ENCODE measurements around the gene SPRING1. TPM values are rescaled to one million over a fixed set of nuclear protein-coding genes. Genes with fewer than 3 reads are reported as not detected.

SPRING1 gene
- total RNA-seq, 3 donors from 2014 or later: 44.0 to 45.0 (median 44.3) TPM

DNA sequence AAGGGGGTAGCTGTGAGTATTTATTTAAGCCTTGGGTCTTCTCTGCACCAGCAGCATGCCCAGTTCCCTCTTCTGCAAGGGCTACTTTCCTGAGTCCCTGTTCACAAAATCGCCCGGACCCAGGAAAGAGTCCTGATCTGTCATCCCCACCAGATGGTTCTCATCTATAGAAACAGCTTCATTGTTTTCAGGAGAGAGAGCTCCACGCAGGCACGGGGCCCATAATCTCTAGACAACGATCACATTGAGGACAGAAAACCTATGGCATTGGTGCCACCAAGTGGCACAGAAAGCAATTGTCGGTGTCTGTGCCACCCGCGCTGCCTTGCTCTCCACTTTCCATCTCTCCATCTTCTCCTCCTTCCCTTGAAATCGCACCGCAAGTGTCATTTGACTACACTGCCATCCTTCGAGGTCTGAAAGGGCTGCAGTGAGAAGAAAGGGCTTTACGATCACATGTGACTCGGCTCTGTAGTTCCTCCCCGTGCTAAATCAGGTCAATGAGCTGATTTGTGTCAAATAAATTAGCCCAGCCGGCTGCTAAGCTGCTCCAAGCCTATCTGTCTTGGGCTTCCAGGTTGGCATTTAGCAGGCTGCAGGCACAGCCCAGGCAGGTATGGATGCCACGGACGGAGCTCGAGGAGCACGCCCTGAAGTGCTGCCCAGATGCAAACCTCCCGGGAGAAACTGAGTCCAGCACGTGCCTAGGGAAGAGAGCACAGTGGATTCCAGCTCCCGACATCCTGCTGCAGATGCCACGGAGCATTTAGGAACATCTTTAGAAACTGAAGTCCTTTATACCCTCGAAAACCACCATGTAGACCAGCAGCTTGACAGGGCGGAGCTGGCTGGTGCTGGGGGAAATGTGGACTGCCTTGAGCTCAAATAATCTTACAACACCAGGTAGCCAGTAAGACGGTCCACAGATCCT is 28.8 kb downstream of the SPRING1 start:
- DNase-seq (peak; percentile 34), ATAC-seq (peak; percentile 84 to 85)
- Mint-ChIP-seq H3K9me3 (no peaks in the 10 kb centered on the region), H3K36me3 (ENCODE audit: insufficient read depth) (no peaks in the 10 kb centered on the region), H3K27me3 (ENCODE audit: low read depth) (peaks cover 2% of the 10 kb centered on the region), H3K4me1 (ENCODE audit: low read depth) (peaks cover 9% of the 10 kb centered on the region), H3K4me3 (peak overlapping the region; percentile 28)

DNA sequence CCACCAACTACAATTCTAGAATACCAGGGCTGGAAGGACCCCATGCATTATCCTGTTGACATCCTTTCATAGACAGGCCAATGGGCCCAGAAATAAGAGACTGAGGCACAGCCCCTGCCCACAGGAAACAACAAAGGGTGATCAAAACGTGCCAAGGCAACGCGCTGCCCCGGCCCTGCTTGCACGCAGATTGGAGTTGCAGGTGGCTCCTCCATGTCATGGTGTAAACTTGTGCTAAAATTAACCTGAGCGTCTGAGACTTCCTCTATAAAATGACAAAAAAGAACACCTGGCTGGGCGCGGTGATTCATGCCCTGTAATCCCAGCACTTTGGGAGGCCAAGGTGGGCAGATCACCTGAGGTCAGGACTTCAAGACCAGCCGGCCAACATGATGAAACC is 30.1 kb downstream of the SPRING1 start:
- H3K27me3 Mint-ChIP-seq (ENCODE audit: low read depth): peaks cover 4% of the 10 kb centered on the region
- no peaks in the 10 kb centered on the region for H3K36me3 Mint-ChIP-seq (ENCODE audit: insufficient read depth)
- peaks cover 11% of the 10 kb centered on the region for H3K4me1 Mint-ChIP-seq (ENCODE audit: low read depth)
- H3K9me3 Mint-ChIP-seq: no peaks in the 10 kb centered on the region
- ATAC-seq: no peak
- DNase-seq: no peak
- H3K4me3 Mint-ChIP-seq: no peak overlapping the region

DNA sequence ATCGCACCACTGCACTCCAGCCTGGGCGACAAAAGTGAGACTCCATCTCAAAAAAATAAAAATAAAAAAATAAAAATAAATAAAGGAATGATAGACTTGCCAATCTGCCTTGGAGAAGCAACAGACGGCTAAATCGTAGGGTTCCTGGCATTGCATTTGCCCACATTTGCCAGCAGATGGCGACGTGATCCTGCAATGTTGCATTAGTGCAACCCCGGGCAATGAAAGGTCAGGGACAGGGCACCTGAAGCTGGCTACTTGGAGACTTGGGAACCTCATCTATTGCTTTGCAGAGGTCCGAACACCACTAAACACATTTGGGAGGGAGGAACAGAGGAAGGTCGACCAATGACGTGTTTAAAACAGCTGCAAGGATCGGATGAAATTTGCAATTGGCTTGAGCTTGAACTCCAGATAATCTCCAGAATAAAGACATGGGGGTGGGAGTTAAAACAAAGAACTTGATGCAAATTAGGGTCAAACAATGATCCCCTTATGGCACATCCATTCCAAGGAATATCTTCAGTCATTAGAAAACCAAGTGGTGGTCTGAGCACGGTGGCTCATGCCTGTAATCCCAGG is 34.6 kb downstream of the SPRING1 start:
- DNase-seq (peak; percentile 62), ATAC-seq (peak; percentile 58 to 62)
- no peaks in the 10 kb centered on the region for H3K36me3 Mint-ChIP-seq (ENCODE audit: insufficient read depth)
- H3K9me3 Mint-ChIP-seq: no peaks in the 10 kb centered on the region
- H3K27me3 Mint-ChIP-seq (ENCODE audit: low read depth): peaks cover 2% of the 10 kb centered on the region
- H3K4me1 Mint-ChIP-seq (ENCODE audit: low read depth): peaks cover 2% of the 10 kb centered on the region
- H3K4me3 Mint-ChIP-seq: no peak overlapping the region

DNA sequence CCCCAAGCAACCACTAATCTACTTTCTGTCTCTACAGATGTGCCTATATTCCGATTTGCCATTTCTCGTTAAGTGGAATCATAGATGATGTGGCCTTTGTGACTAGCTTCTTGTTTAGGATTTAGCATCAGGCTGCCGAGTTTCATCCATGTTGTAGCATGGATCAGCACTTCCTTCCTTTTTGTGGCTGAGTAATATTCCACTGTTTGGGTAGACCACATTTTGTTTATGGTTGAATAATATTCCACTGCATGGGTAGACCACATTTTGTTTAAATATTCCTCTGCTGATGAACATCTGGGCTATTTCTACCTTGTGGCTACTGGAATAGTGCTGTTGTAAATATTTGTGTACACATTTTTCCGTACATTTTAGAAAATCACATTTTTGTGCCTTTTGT is 36.4 kb downstream of the SPRING1 start:
- Mint-ChIP-seq H3K9me3 (no peaks in the 10 kb centered on the region), H3K4me1 (ENCODE audit: low read depth) (peaks cover 2% of the 10 kb centered on the region), H3K4me3 (no peak overlapping the region), H3K27me3 (ENCODE audit: low read depth) (peaks cover 3% of the 10 kb centered on the region), H3K36me3 (ENCODE audit: insufficient read depth) (no peaks in the 10 kb centered on the region)
- no peak for DNase-seq
- ATAC-seq: no peak

DNA sequence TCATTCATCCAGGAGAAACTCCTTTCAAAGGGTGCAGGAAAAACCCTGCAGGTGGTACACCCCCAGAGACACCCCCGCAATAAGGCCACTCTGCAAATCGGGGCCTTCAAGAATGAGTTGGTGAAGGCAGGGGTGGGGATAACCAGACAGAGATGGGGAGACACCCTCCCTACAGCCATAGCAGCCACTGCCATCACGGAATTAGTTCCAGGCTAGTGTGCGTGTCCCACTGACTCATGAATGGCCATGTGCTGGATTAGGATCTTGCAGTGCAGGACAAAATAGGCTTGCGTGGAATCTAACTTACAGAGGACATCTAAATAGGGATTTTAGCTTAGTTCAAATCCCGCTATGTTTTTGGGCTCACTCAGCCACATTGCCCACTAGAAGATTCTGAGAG is 37.8 kb downstream of the SPRING1 start:
- no peak overlapping the region for H3K4me3 Mint-ChIP-seq
- H3K4me1 Mint-ChIP-seq (ENCODE audit: low read depth): peaks cover 3% of the 10 kb centered on the region
- no peak for DNase-seq
- H3K9me3 Mint-ChIP-seq: no peaks in the 10 kb centered on the region
- H3K36me3 Mint-ChIP-seq (ENCODE audit: insufficient read depth): no peaks in the 10 kb centered on the region
- H3K27me3 Mint-ChIP-seq (ENCODE audit: low read depth): peaks cover 11% of the 10 kb centered on the region
- no peak for ATAC-seq

DNA sequence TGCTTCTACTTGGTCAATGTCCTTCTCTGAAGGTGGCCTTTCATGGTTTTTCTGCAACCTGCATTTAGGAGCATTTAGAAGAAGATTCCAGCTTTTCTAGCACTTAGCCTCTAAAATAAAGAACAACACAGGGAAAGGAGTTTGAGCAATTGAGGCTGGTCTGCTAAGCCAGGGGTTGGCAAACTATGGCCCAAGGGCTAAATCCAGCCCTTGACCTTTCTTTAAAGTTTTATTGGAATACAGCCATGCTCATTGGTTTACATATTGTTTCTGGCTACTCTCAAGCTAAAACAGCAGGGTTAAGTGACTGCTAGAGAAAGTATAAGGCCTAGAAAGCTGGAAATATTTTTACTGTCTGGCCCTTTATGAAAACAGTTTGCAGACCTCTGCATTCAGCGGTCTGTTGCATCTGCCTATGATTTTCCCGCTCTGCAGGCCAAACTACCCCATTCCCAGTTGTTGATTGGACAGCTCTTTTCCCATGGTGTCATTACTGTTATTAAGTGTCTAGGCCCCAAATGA is 39.3 kb downstream of the SPRING1 start:
- no peak for DNase-seq
- peaks cover 6% of the 10 kb centered on the region for H3K4me1 Mint-ChIP-seq (ENCODE audit: low read depth)
- ATAC-seq: no peak
- H3K27me3 Mint-ChIP-seq (ENCODE audit: low read depth): peaks cover 23% of the 10 kb centered on the region
- H3K4me3 Mint-ChIP-seq: no peak overlapping the region
- no peaks in the 10 kb centered on the region for H3K9me3 Mint-ChIP-seq
- no peaks in the 10 kb centered on the region for H3K36me3 Mint-ChIP-seq (ENCODE audit: insufficient read depth)

DNA sequence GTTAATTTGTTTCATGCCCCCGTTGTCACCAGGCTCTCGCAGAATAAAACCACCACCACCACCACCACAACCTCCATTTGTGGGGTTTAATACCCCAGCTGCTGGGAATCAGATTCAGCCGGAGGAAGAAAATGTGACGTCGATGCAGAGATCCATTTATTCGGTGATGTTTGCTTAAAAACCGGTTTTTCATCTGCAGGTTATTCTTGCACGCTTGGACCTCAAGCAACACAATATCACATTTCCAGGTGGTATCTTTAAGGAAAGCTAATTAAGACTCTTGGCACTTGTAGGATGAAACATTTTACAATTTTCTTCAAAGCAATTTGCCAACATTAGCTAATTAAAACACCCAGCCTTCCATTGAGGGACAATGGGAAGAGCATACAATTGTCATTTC is 39.8 kb downstream of the SPRING1 start:
- Mint-ChIP-seq H3K9me3 (no peaks in the 10 kb centered on the region), H3K27me3 (ENCODE audit: low read depth) (peaks cover 26% of the 10 kb centered on the region), H3K36me3 (ENCODE audit: insufficient read depth) (no peaks in the 10 kb centered on the region), H3K4me1 (ENCODE audit: low read depth) (peaks cover 4% of the 10 kb centered on the region), H3K4me3 (no peak overlapping the region)
- DNase-seq (no peak), ATAC-seq (no peak)

DNA sequence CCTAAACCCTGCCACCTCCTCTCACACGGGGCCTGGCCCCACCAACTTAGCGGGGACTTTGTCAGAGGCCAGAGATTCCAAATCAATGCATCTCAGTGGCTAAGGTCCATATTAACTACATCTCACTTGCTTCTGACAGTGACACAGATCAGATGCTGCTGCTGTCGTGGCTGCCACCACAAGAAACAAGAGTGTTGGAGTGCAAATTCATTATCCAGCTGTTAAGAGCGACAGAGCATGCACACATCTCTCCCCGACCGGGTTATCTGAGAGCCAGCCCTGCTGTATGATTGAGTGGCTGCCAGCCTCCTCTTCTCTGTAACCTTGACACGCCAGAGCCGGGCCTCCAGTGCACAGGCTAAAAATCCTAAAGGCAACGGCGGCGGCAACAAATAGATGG is 40.2 kb downstream of the SPRING1 start:
- Mint-ChIP-seq H3K4me1 (ENCODE audit: low read depth) (peaks cover 6% of the 10 kb centered on the region), H3K27me3 (ENCODE audit: low read depth) (peaks cover 28% of the 10 kb centered on the region), H3K4me3 (no peak overlapping the region), H3K9me3 (no peaks in the 10 kb centered on the region), H3K36me3 (ENCODE audit: insufficient read depth) (no peaks in the 10 kb centered on the region)
- DNase-seq (no peak), ATAC-seq (no peak)

DNA sequence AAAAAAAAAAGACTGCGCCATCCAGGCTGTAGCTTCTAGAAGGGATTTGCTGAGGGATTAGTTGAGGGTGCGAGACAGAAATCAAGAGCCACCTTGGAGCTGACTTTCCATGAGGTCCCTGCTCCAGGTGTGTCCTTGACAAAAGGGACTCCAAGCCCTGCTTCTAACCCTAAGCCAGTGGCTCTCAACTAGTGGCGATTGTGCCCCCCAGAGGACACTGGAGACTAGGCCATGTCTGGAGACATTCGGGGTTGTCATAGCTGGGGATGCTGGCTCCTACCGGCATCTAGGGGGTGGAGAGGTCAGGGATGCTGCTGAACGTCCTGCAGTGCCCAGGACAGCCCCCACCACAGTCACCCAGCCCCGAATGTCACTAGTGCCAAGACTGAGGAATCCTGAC is 40.6 kb downstream of the SPRING1 start:
- DNase-seq (no peak), ATAC-seq (no peak)
- H3K36me3 Mint-ChIP-seq (ENCODE audit: insufficient read depth): no peaks in the 10 kb centered on the region

DNA sequence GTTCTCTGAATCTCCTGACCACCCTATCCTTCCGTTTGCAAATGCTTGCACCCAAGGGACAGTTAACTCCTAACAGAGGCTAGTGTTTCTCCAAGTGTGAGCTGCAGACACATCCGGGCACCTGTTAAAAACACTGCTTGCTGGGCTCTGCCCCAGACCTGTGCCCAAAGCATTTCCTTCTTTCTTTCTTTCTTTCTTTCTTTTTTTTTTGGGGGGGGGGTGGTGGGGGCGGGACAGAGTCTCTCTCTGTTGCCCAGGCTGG is 42.5 kb downstream of the SPRING1 start:
- H3K27me3 Mint-ChIP-seq (ENCODE audit: low read depth): peaks cover 34% of the 10 kb centered on the region

More for the DNA sequence above, 40.6 kb downstream of the SPRING1 start:
- Mint-ChIP-seq H3K9me3 (no peaks in the 10 kb centered on the region), H3K4me3 (no peak overlapping the region), H3K27me3 (ENCODE audit: low read depth) (peaks cover 28% of the 10 kb centered on the region), H3K4me1 (ENCODE audit: low read depth) (peaks cover 6% of the 10 kb centered on the region)

DNA sequence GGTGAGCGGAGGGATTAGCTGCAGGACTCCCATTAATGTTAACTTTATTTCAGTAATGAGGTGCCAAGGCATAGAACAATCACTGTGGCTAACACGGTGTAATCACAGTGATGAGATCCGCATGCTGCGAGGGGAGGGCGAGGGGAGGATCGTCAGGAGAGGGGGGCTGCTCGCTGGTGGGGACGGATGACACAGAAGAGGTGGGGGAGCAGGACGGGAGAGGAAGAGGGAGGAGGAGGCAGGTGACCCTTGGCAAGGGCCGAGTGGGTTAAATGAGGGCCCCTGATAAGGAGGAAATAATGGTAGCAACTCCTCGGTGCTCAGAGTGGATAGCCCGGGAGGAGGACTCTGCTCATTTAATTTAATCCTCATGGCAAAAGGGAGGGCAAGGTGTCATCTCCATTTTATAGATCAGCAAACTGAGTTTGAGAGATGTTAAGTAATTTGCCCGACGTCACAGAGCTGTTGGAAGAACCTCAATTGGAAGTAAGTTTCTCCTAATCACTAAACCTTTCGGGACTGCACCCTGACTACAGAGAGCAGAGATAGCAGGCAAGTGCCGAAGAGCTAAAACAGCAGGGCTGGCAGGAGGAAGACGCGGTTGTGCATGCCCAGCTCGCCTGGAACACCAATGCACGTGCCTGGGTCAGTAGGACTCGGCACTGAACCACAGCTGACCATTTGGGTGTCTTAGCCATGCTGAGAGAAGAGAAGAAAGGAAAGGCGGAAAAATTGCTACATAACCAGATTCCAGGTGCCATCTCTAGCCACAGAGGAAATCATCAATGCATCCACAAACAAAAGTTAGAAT is 43.0 kb downstream of the SPRING1 start:
- Mint-ChIP-seq H3K4me3 (no peak overlapping the region), H3K36me3 (ENCODE audit: insufficient read depth) (no peaks in the 10 kb centered on the region), H3K27me3 (ENCODE audit: low read depth) (peaks cover 34% of the 10 kb centered on the region), H3K4me1 (ENCODE audit: low read depth) (peaks cover 6% of the 10 kb centered on the region), H3K9me3 (no peaks in the 10 kb centered on the region)
- ATAC-seq (no peak), DNase-seq (no peak)

More for the DNA sequence above, 42.5 kb downstream of the SPRING1 start:
- no peak for ATAC-seq
- no peak overlapping the region for H3K4me3 Mint-ChIP-seq
- no peak for DNase-seq
- H3K36me3 Mint-ChIP-seq (ENCODE audit: insufficient read depth): no peaks in the 10 kb centered on the region
- no peaks in the 10 kb centered on the region for H3K9me3 Mint-ChIP-seq
- H3K4me1 Mint-ChIP-seq (ENCODE audit: low read depth): peaks cover 6% of the 10 kb centered on the region

DNA sequence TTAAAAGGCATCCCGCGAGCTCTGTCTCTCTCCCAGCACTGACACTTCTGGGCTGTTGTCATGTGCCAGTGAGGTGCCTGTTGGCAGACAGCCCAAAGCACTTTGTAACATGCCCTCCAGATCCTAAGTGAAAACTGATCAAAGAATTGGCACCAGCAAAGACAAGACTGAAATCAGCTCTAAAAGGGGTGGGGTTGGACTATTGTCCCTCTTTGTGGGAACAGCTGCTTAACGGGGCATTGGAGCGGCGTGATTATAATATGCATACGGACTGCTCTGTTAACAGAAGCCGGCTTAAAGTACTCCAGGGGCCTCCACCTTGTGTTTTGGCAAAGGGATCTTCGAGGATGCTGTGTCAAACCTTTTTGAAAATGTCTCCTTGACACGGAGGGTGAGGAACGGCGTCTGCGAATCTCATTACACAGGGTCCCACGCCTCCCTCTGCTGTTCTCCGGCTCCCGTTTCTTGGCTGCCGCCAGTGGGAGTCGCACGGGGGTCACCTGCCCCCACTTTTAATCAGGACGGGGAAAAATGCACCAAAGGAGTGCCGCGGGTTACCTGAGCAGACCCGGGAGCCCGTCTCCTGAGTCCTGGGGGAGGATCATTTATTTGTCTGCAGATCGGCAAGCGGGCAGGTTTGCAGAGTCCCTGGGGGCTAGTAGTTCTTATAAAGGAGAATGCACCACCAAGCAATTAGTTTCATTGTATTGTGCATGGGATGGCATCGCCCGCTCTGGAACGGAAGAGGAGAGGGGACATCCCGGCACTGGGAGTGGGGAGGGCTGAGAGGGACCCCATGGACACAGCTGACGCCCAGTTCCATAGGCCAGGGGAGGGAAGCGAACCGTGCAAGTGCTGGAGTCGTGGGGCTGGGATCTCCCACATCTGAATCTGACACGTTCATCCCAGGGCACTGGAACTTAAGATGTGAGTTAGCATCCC is 44.3 kb downstream of the SPRING1 start:
- peaks cover 6% of the 10 kb centered on the region for H3K4me1 Mint-ChIP-seq (ENCODE audit: low read depth)
- H3K4me3 Mint-ChIP-seq: no peak overlapping the region
- no peak for ATAC-seq
- peaks cover 34% of the 10 kb centered on the region for H3K27me3 Mint-ChIP-seq (ENCODE audit: low read depth)
- no peaks in the 10 kb centered on the region for H3K9me3 Mint-ChIP-seq
- H3K36me3 Mint-ChIP-seq (ENCODE audit: insufficient read depth): no peaks in the 10 kb centered on the region
- DNase-seq: no peak

DNA sequence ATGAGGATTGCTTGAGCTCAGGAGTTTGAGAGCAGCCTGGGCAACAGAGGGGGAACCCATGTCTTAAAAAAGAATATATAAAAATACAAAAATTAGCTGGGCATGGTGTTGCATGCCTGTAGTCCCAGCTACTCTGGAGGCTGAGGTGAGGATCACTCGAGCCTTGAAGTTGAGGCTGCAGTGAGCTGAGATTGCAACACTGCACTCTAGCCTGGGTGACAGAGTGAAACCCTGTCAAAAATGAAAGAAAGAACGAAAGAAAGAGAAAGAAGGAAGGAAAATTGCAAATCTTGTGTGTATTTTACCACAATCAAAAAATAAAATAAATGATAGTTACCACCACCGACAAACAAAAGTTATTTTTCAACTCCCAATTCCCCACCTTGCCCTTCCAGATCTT is 45.3 kb downstream of the SPRING1 start:
- Mint-ChIP-seq H3K36me3 (ENCODE audit: insufficient read depth) (no peaks in the 10 kb centered on the region), H3K27me3 (ENCODE audit: low read depth) (peaks cover 34% of the 10 kb centered on the region), H3K4me3 (no peak overlapping the region), H3K4me1 (ENCODE audit: low read depth) (peaks cover 6% of the 10 kb centered on the region), H3K9me3 (no peaks in the 10 kb centered on the region)
- DNase-seq (no peak), ATAC-seq (no peak)

Data from activated T-cell treated with anti-CD3 and anti-CD28 coated beads, Interleukin-2, amount 50 U/mL, for 4 hours (primary cell).